B cell (primary cell): ENCODE data around the gene ARHGEF26.

ENCODE experiments used
- CTCF ChIP-seq: fragments of 200-600 bp; IDR thresholded peaks from one replicate; pipeline ENCODE4 v1.8.0; 2022; ENCODE audit warnings: antibody characterized with exemption, mild to moderate bottlenecking
- EZH2 ChIP-seq: IDR thresholded peaks from 2 replicates; pipeline ENCODE4 v1.6.1; 2012; ENCODE audit warnings: borderline replicate concordance, low read depth, mild to moderate bottlenecking, moderate library complexity, low read length; ENCODE audit not compliant: insufficient read depth, poor library complexity, severe bottlenecking

DNA sequence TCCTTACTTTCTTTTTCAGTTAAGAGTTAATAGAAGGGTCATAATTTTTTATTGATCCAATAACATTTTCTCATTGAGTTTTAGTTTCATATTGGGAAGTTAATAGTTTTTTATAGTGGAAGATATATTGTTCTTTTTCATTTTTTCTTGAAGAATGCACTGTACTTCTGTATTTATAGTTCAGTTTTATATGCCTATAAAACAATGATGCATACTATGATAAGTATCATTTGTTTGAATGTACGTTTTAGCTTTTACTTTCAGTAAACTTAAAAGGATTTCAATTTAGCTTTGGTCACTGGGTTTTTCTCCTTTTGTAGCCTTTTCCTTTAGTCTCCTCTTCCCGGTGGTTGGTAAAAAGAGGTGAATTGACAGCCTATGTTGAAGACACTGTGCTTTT, 104.3 kb downstream of the ARHGEF26 start:
- no peak for TF ChIP-seq CTCF
- TF ChIP-seq EZH2, result no peak
